Testis (tissue), 3 donors: ENCODE results near the gene ETV5. TPM values are rescaled to one million over a fixed set of nuclear protein-coding genes. Genes with fewer than 3 reads are reported as not detected.

Source experiments
- DNase-seq: peaks from one replicate; pipeline ENCODE4 v3.0.0-alpha.2; 2019
- H3K27ac ChIP-seq, 2 donors: fragments of 200-600 bp; sonication (generic); one replicate each; pipeline ENCODE4 v1.5.1; 2019
- H3K27me3 ChIP-seq: fragments of 200-600 bp; sonication (generic); one replicate; pipeline ENCODE4 v1.5.1; 2019
- H3K36me3 ChIP-seq: fragments of 200-600 bp; sonication (generic); one replicate; pipeline ENCODE4 v1.5.1; 2017; ENCODE audit warnings: low read depth; ENCODE audit errors: missing control alignments
- H3K4me1 ChIP-seq: fragments of 200-600 bp; sonication (generic); one replicate; pipeline ENCODE4 v1.5.1; 2019
- H3K4me3 ChIP-seq, 2 donors: fragments of 200-600 bp; sonication (generic); one replicate each; pipeline ENCODE4 v1.5.1; 2017 to 2019
- H3K9me3 ChIP-seq: fragments of 200-600 bp; sonication (generic); one replicate; pipeline ENCODE4 v1.5.1; 2017
- POLR2A ChIP-seq: fragments of 450-650 bp; IDR thresholded peaks from one replicate; pipeline ENCODE4 v1.6.1; 2017; ENCODE audit warnings: antibody characterized with exemption, mild to moderate bottlenecking, moderate library complexity
- WGBS, 2 donors: methylation state at CpG; one replicate each; pipeline ENCODE4 v1.1.5; 2018; 5-methylcytosine and 5-hydroxymethylcytosine counted together
- intact Hi-C: fragments of 100-400 bp; cut with DNase I; formaldehyde crosslinking; loops from one replicate; pipeline ENCODE4 v1.15.1; 2023; ENCODE audit warnings: low total_unique reads
- polyA plus RNA-seq: library from polyadenylated mRNA; stranded (reverse); fragments of 350-450 nt; fragmentation: Illumina TruSeq; extraction: RNeasy Lipid Tissue Mini Kit (QIAGEN cat#74804); gene quantifications from one replicate; pipeline ENCODE4 v1.2.3, GENCODE V29; 2014; ENCODE audit warnings: low read depth, low replicate concordance; ENCODE audit not compliant: insufficient read depth
- total RNA-seq, 2 donors: library from RNA; depleted of rRNA; stranded (reverse); fragments of >200 nt; gene quantifications; one replicate each; pipeline ENCODE4 v1.2.3, GENCODE V29; 2016
- TF ChIP-seq, protein P1 (sequence below), 3 experiments: fragments of 450-650 bp in 2 of 3; fragments of 200-600 bp in 1 of 3; sonication (generic) in 1 of 3; IDR thresholded peaks; one replicate each; pipeline ENCODE4 v1.5.1; 2016 to 2019; ENCODE audit warnings: antibody characterized with exemption in 3 of 3, mild to moderate bottlenecking in 2 of 3, moderate library complexity in 1 of 3

ETV5 gene
- total and polyA plus RNA-seq, 3 donors from 2014 or later, result 15.7 to 22.4 (median 20.8) TPM

DNA sequence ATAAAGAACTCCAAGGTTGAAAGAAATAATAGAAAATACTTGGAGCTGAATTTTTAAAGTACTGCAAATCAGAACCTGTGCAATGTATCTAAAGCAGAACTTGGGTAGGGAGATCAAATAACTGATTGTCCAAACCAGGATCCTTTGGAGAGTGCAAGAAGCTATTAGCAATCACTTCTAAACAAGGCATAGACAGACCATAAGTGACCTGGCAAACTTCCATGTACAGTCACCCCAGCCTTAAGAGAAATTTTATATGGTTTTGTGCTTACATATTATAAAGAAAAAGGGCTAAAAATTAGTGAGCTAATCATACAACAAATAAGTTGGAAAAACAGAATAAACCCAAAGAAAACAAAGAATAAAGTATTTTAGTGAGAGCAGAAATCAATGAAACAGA is 35.2 kb downstream of the ETV5 start:
- no peak for DNase-seq
- H3K4me3 ChIP-seq, result no peak overlapping the region
- no peaks in the 10 kb centered on the region for H3K4me1 ChIP-seq
- no peaks in the 10 kb centered on the region for H3K27me3 ChIP-seq
- H3K27ac ChIP-seq, result no peak overlapping the region
- intact Hi-C loops, result no loop called here
- no peaks in the 10 kb centered on the region for H3K36me3 ChIP-seq
- H3K9me3 ChIP-seq, result no peaks in the 10 kb centered on the region
- TF ChIP-seq, protein P1, sequence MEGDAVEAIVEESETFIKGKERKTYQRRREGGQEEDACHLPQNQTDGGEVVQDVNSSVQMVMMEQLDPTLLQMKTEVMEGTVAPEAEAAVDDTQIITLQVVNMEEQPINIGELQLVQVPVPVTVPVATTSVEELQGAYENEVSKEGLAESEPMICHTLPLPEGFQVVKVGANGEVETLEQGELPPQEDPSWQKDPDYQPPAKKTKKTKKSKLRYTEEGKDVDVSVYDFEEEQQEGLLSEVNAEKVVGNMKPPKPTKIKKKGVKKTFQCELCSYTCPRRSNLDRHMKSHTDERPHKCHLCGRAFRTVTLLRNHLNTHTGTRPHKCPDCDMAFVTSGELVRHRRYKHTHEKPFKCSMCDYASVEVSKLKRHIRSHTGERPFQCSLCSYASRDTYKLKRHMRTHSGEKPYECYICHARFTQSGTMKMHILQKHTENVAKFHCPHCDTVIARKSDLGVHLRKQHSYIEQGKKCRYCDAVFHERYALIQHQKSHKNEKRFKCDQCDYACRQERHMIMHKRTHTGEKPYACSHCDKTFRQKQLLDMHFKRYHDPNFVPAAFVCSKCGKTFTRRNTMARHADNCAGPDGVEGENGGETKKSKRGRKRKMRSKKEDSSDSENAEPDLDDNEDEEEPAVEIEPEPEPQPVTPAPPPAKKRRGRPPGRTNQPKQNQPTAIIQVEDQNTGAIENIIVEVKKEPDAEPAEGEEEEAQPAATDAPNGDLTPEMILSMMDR (IDR thresholded peaks at IDR 0.05), result no peak
- no peak for TF ChIP-seq POLR2A

DNA sequence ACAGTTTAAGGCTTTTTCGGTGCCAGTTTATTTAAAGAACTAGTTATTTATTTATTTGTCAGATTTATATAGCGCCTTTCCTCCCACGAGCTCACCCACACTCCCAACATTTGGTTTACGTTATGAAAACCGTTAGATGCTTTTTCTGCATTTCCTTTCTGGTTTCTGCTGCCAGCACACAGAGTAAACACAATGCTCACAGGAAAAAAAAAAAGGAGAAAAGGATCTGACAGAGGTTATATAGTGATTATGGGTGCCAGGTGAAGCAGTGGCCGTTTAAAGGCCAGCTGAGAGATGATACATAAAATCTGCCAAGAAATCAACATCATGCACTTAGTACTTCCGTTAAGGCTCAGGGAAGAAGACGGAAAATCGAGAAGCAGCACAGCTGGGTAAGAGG is 37.9 kb downstream of the ETV5 start:
- TF ChIP-seq, protein P1 (IDR thresholded peaks at IDR 0.05), result no peak
- no peak for TF ChIP-seq POLR2A

DNA sequence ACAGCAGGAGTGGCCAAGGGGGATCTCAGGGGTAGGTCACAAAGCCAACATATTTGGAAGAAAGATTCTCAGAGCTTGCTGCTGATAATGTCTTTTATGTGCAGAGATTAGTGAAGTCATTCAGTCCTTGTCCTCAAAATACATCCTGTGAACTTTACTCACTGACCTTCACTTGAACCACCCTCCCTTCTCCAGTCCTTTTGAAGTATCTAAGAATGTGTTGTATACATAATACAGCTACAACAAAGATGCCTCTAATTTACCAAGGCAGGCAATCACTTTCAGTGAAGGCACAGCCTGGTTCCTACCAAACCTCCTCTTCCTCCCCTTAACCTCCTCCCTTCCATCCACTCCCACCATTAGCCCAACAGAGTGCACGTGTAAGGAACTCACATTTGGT is 38.3 kb downstream of the ETV5 start:
- Histone ChIP-seq H3K9me3 (no peaks in the 10 kb centered on the region), H3K4me1 (no peaks in the 10 kb centered on the region), H3K27ac (no peak overlapping the region), H3K36me3 (no peaks in the 10 kb centered on the region), H3K27me3 (no peaks in the 10 kb centered on the region), H3K4me3 (no peak overlapping the region)
- DNase-seq, result no peak
- TF ChIP-seq, protein P1 (IDR thresholded peaks at IDR 0.05), result no peak
- no peak for TF ChIP-seq POLR2A
- 40 to 50% methylated on average over 1 of the region's 1 CpG for WGBS, 2 donors
- intact Hi-C loops, result no loop called here

More for the DNA sequence above, 37.9 kb downstream of the ETV5 start:
- Histone ChIP-seq H3K36me3 (no peaks in the 10 kb centered on the region), H3K4me1 (no peaks in the 10 kb centered on the region), H3K27me3 (no peaks in the 10 kb centered on the region), H3K27ac (no peak overlapping the region), H3K9me3 (no peaks in the 10 kb centered on the region), H3K4me3 (no peak overlapping the region)
- intact Hi-C loops, result no loop called here
- 46 to 56% methylated on average over 9 of the region's 9 CpGs for WGBS, 2 donors
- no peak for DNase-seq

DNA sequence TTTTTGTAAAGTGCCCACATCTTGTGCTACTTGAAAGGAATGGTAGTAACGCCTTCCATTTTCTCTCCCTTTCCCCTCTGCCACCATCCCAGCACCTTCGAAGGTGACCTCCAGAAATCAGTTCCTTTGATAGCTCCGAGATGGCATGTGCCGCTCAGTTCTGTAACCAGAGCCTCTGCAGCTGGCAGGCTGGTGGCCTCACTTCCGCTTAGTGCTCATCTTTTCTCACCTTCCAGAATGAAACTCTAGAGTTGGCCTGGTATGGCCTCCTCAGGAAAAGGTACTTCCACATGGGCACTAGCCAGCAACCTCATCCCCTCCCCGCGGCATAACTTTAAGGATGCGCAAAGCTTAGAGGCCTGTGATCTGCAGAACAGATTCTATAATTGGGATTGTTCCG is 38.8 kb downstream of the ETV5 start:
- no peak for DNase-seq
- no peak for TF ChIP-seq POLR2A
- TF ChIP-seq, protein P1 (IDR thresholded peaks at IDR 0.05), result no peak
- intact Hi-C loops, result no loop called here
- Histone ChIP-seq H3K4me3 (no peak overlapping the region), H3K4me1 (no peaks in the 10 kb centered on the region), H3K36me3 (no peaks in the 10 kb centered on the region), H3K27ac (no peak overlapping the region), H3K9me3 (no peaks in the 10 kb centered on the region), H3K27me3 (no peaks in the 10 kb centered on the region)
- WGBS, 2 donors, result 79 to 84% methylated on average over 9 of the region's 9 CpGs

DNA sequence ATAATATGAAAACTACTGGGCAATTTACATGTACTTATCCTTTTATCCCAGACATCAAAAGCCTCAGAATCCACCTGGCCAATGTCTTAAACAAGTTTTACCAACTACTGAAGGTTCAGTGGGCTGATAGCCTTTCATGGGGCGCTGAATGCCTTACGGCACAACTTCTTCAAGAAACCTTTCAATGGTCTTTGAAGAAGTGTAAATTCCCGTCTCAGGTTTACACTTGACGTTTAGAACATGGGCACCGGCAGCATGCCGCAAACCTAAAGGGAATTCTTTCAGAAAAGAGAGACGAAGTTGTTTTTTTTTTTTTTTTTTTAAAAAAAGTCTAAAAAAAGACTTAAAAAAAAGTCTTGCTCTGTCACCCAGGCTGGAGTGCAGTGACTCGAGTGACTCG is 39.7 kb downstream of the ETV5 start:
- H3K27ac ChIP-seq, result no peak overlapping the region
- H3K9me3 ChIP-seq, result no peaks in the 10 kb centered on the region
- H3K4me3 ChIP-seq, result no peak overlapping the region
- intact Hi-C loops, result no loop called here
- DNase-seq, result no peak
- no peaks in the 10 kb centered on the region for H3K27me3 ChIP-seq
- no peaks in the 10 kb centered on the region for H3K4me1 ChIP-seq
- 97% methylated on average over 9 of the region's 9 CpGs for WGBS, 2 donors
- no peaks in the 10 kb centered on the region for H3K36me3 ChIP-seq
- no peak for TF ChIP-seq POLR2A
- TF ChIP-seq, protein P1 (IDR thresholded peaks at IDR 0.05), result no peak
